H9 (cell line): ENCODE data around the gene ADCK2. TPM values are rescaled to one million over a fixed set of nuclear protein-coding genes. Genes with fewer than 3 reads are reported as not detected.

Experiments used
- DNase-seq: peaks from one replicate; pipeline ENCODE4 v3.0.0-alpha.2; 2017
- H2AFZ ChIP-seq: one replicate; pipeline ENCODE4 v1.6.1; 2013; ENCODE audit warnings: mild to moderate bottlenecking, low read length, control low read depth, moderate library complexity
- H2AK5ac ChIP-seq: 2 replicates; pipeline ENCODE4 v1.6.1; 2013; ENCODE audit warnings: low read length, control low read depth, mixed read lengths; ENCODE audit not compliant: insufficient read length
- H2BK120ac ChIP-seq: one replicate; pipeline ENCODE4 v1.6.1; 2013; ENCODE audit warnings: low read depth, mild to moderate bottlenecking, low read length, control low read depth, inconsistent platforms; ENCODE audit not compliant: poor library complexity, severe bottlenecking
- H2BK12ac ChIP-seq: 2 replicates; pipeline ENCODE4 v1.6.1; 2013; ENCODE audit warnings: low read length, control low read depth, mixed read lengths, low read depth; ENCODE audit not compliant: insufficient read length
- H2BK15ac ChIP-seq: 2 replicates; pipeline ENCODE4 v1.6.1; 2013; ENCODE audit warnings: low read depth, low read length, control low read depth
- H2BK20ac ChIP-seq: one replicate; pipeline ENCODE4 v1.6.1; 2013; ENCODE audit warnings: low read depth, mild to moderate bottlenecking, low read length, control low read depth, inconsistent platforms; ENCODE audit not compliant: poor library complexity, severe bottlenecking
- H2BK5ac ChIP-seq: 2 replicates; pipeline ENCODE4 v1.6.1; 2013; ENCODE audit warnings: low read length, control low read depth, mixed read lengths; ENCODE audit not compliant: insufficient read length
- H3K14ac ChIP-seq: 2 replicates; pipeline ENCODE4 v1.6.1; 2013; ENCODE audit warnings: low read length, control low read depth; ENCODE audit not compliant: insufficient read depth
- H3K18ac ChIP-seq: 2 replicates; pipeline ENCODE4 v1.6.1; 2013; ENCODE audit warnings: low read depth, mild to moderate bottlenecking, mixed read lengths, low read length, control low read depth; ENCODE audit not compliant: insufficient read length
- H3K23ac ChIP-seq: 2 replicates; pipeline ENCODE4 v1.6.1; 2013; ENCODE audit warnings: low read length, control low read depth, mixed read lengths, low read depth; ENCODE audit not compliant: insufficient read length
- H3K23me2 ChIP-seq: 2 replicates; pipeline ENCODE4 v1.6.1; 2013; ENCODE audit warnings: low read depth, mild to moderate bottlenecking, mixed read lengths, low read length, control low read depth; ENCODE audit not compliant: insufficient read length, poor library complexity, severe bottlenecking
- H3K27ac ChIP-seq: 2 replicates; pipeline ENCODE4 v1.5.1; 2013; ENCODE audit warnings: low read length, control low read depth, mixed read lengths, low read depth; ENCODE audit not compliant: insufficient read length
- H3K27me3 ChIP-seq: 2 replicates; pipeline ENCODE4 v1.6.1; 2013; ENCODE audit warnings: low read length, control low read depth, inconsistent platforms; ENCODE audit not compliant: insufficient read depth
- H3K4ac ChIP-seq: 2 replicates; pipeline ENCODE4 v1.6.1; 2013; ENCODE audit warnings: low read depth, mild to moderate bottlenecking, control low read depth, inconsistent platforms, low read length, moderate library complexity
- H3K4me1 ChIP-seq: 2 replicates; pipeline ENCODE4 v1.6.1; 2013; ENCODE audit warnings: low read length, control low read depth, inconsistent platforms; ENCODE audit not compliant: insufficient read depth
- H3K4me2 ChIP-seq: 2 replicates; pipeline ENCODE4 v1.6.1; 2013; ENCODE audit warnings: low read length, control low read depth, mixed read lengths; ENCODE audit not compliant: insufficient read length, insufficient read depth
- H3K56ac ChIP-seq: 2 replicates; pipeline ENCODE4 v1.6.1; 2013; ENCODE audit warnings: low read depth, mild to moderate bottlenecking, mixed read lengths, low read length, control low read depth; ENCODE audit not compliant: insufficient read length
- H3K79me1 ChIP-seq: 2 replicates; pipeline ENCODE4 v1.6.1; 2013; ENCODE audit warnings: low read depth, mild to moderate bottlenecking, moderate library complexity, low read length, control low read depth, inconsistent platforms; ENCODE audit not compliant: insufficient read depth, poor library complexity, severe bottlenecking
- H3K79me2 ChIP-seq: 2 replicates; pipeline ENCODE4 v1.6.1; 2013; ENCODE audit warnings: low read length, control low read depth, inconsistent platforms; ENCODE audit not compliant: insufficient read depth
- H3K9ac ChIP-seq: 2 replicates; pipeline ENCODE4 v1.6.1; 2013; ENCODE audit warnings: low read length, control low read depth, mixed read lengths; ENCODE audit not compliant: insufficient read length; ENCODE audit errors: extremely low read depth
- H3K9me3 ChIP-seq: one replicate; pipeline ENCODE4 v1.6.1; 2013; ENCODE audit warnings: low read depth, low read length, inconsistent platforms; ENCODE audit not compliant: control insufficient read depth
- H3T11ph ChIP-seq: one replicate; pipeline ENCODE4 v1.6.1; 2013; ENCODE audit warnings: mild to moderate bottlenecking, low read length, control low read depth, inconsistent platforms
- H4K20me1 ChIP-seq: one replicate; pipeline ENCODE4 v1.6.1; 2013; ENCODE audit not compliant: control insufficient read depth, insufficient read length, insufficient read depth
- H4K5ac ChIP-seq: 2 replicates; pipeline ENCODE4 v1.6.1; 2013; ENCODE audit warnings: low read depth, mild to moderate bottlenecking, mixed read lengths, low read length, control low read depth; ENCODE audit not compliant: insufficient read length
- H4K8ac ChIP-seq: replicated peaks from 2 replicates; pipeline ENCODE4 v1.6.1; 2013; ENCODE audit warnings: low read length, control low read depth, mixed read lengths, low read depth; ENCODE audit not compliant: insufficient read length
- H4K91ac ChIP-seq: 2 replicates; pipeline ENCODE4 v1.6.1; 2013; ENCODE audit warnings: low read depth, mild to moderate bottlenecking, moderate library complexity, mixed read lengths, low read length, control low read depth; ENCODE audit not compliant: insufficient read length
- H3K27ac Mint-ChIP-seq, 3 experiments: 2 replicates in 2 of 3; 3 replicates in 1 of 3; pipeline ENCODE4 v1.8.0; 2020 to 2021; ENCODE audit warnings: mixed read lengths in 3 of 3, mild to moderate bottlenecking in 1 of 3, moderate library complexity in 1 of 3
- H3K27me3 Mint-ChIP-seq: 2 replicates; pipeline ENCODE4 v1.8.0; 2021; ENCODE audit warnings: low read depth, mild to moderate bottlenecking, moderate library complexity, mixed read lengths
- H3K36me3 Mint-ChIP-seq, 3 experiments: 2 replicates in 2 of 3; 3 replicates in 1 of 3; pipeline ENCODE4 v1.8.0; 2020 to 2021; ENCODE audit warnings: low read depth in 3 of 3, mixed read lengths in 3 of 3; ENCODE audit not compliant: insufficient read depth in 1 of 3
- H3K4me1 Mint-ChIP-seq, 2 experiments: 2 replicates each; pipeline ENCODE4 v1.8.0; 2020; ENCODE audit warnings: mixed read lengths in 2 of 2
- H3K4me3 Mint-ChIP-seq, 2 experiments: 2 replicates in 1 of 2; 3 replicates in 1 of 2; pipeline ENCODE4 v1.8.0; 2020 to 2021; ENCODE audit warnings: mild to moderate bottlenecking in 2 of 2, mixed read lengths in 2 of 2, moderate library complexity in 1 of 2
- H3K9me3 Mint-ChIP-seq, 2 experiments: 2 replicates in 1 of 2; 3 replicates in 1 of 2; pipeline ENCODE4 v1.8.0; 2020; ENCODE audit warnings: mild to moderate bottlenecking in 2 of 2, mixed read lengths in 2 of 2, moderate library complexity in 1 of 2
- WGBS: extraction: QIAGEN DNeasy Blood & Tissue Kit; methylation state at CpG from one replicate; pipeline ENCODE4 v1.1.7; 2013; ENCODE audit warnings: missing lambda C conversion rate, low lambda C conversion rate, mixed read lengths; ENCODE audit not compliant: insufficient read length; ENCODE audit errors: extremely low coverage; 5-methylcytosine and 5-hydroxymethylcytosine counted together
- total RNA-seq: library from RNA; stranded (reverse); gene quantifications from 2 replicates; pipeline ENCODE4 v1.2.1, GENCODE V29; 2021
- TF ChIP-seq, protein P1 (sequence below): fragments of 200-600 bp; sonication (generic); conservative IDR thresholded peaks from 3 replicates; pipeline ENCODE4 v1.8.0; 2021; ENCODE audit warnings: antibody characterized with exemption, mild to moderate bottlenecking

The ADCK2 gene
- total RNA-seq, 1 experiment from 2014 or later: 12.4 TPM

- Histone ChIP-seq H2AFZ (no peak overlapping the region), H4K5ac (no peak overlapping the region), H3K4ac (no peak overlapping the region), H3K18ac (no peak overlapping the region), H3K79me2 (no peaks in the 10 kb centered on the region), H3K14ac (no peak overlapping the region), H2BK5ac (no peak overlapping the region), H3K79me1 (no peaks in the 10 kb centered on the region), H3K23ac (no peak overlapping the region), H2BK120ac (no peak overlapping the region), H2BK20ac (no peak overlapping the region), H3K27ac (no peak overlapping the region), H4K20me1 (no peaks in the 10 kb centered on the region), H3K9ac (no peak overlapping the region), H2BK15ac (no peak overlapping the region), H3K9me3 (no peaks in the 10 kb centered on the region), H2BK12ac (no peak overlapping the region), H2AK5ac (no peak overlapping the region), H3K23me2 (no peaks in the 10 kb centered on the region), H3K27me3 (no peaks in the 10 kb centered on the region), H3K4me1 (peaks cover 2% of the 10 kb centered on the region; the same call in 1 of the 2 replicates), H3K56ac (no peak overlapping the region), H3T11ph (no peak overlapping the region), H4K8ac (no peak overlapping the region), H3K4me2 (no peak overlapping the region), H4K91ac (no peak overlapping the region)
- no peak for DNase-seq
- H3K36me3 Mint-ChIP-seq: no peaks in the 10 kb centered on the region
- peaks cover 2 to 3% of the 10 kb centered on the region in 2 experiments; a peak in 2 of 5 replicates for H3K9me3 Mint-ChIP-seq
- WGBS: no CpG with 5 or more reads among the region's 9 CpGs
- no peak overlapping the region; a peak in 1 of 7 replicates for H3K27ac Mint-ChIP-seq
- peaks cover 8 to 14% of the 10 kb centered on the region in 2 experiments; a peak in 3 of 4 replicates for H3K4me1 Mint-ChIP-seq
- no peak overlapping the region for H3K4me3 Mint-ChIP-seq
- TF ChIP-seq, protein P1, sequence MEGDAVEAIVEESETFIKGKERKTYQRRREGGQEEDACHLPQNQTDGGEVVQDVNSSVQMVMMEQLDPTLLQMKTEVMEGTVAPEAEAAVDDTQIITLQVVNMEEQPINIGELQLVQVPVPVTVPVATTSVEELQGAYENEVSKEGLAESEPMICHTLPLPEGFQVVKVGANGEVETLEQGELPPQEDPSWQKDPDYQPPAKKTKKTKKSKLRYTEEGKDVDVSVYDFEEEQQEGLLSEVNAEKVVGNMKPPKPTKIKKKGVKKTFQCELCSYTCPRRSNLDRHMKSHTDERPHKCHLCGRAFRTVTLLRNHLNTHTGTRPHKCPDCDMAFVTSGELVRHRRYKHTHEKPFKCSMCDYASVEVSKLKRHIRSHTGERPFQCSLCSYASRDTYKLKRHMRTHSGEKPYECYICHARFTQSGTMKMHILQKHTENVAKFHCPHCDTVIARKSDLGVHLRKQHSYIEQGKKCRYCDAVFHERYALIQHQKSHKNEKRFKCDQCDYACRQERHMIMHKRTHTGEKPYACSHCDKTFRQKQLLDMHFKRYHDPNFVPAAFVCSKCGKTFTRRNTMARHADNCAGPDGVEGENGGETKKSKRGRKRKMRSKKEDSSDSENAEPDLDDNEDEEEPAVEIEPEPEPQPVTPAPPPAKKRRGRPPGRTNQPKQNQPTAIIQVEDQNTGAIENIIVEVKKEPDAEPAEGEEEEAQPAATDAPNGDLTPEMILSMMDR: no peak
- H3K27me3 Mint-ChIP-seq: peaks cover 6% of the 10 kb centered on the region
These were observed 14.9 kb upstream of the ADCK2 start for GRCh38 chr7:140657891-140658290.
